ENCODE results near the gene TMC4. TPM values are rescaled to one million over a fixed set of nuclear protein-coding genes. Genes with fewer than 3 reads are reported as not detected.
"Not testable (repeated sequence)": the region's sequence is repeated elsewhere in the genome, so short reads cannot be mapped to it uniquely, and the experiment has no call there.

Gene TMC4
- polyA plus RNA-seq, 1 donor (not counting 4 experiments of a cell fraction or from before 2014, with no cell fraction given), result 1.5 TPM

DNA sequence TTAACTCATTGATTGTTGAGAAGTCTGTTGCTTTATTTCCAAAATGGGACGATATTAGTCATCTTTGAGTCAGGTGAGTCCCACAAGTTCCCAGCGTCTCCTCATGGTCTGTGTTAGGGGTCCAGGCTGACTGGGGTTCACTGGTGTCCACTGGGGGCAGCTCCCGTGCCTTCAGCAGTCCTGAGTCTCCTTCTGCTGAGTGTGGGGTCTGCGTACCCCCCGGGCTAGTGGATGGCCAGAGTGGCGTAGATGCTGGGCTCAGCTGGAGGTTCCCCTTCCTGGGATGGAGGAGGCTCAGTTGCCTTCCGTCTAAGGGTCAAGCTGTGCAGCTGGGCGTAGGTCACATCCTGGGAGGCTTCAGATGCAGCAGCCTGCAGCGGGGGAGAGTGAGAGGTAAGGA is 43.9 kb upstream of the TMC4 start:
- H4K20me1 ChIP-seq (ENCODE audit: control insufficient read depth, extremely low read depth, insufficient read depth, low read length), result no peaks in the 10 kb centered on the region
- H3K4me3 ChIP-seq (ENCODE audit: control insufficient read depth in 2 of 3, extremely low read depth in 1 of 3, insufficient read depth in 2 of 3, low read depth in 1 of 3, low read length in 3 of 3), result no peak overlapping the region
- no peak for FAIRE-seq
- H3K27me3 ChIP-seq (ENCODE audit: control insufficient read depth, extremely low read depth, insufficient read depth, low read length), result no peaks in the 10 kb centered on the region
- H3K4me2 ChIP-seq (ENCODE audit: control insufficient read depth, extremely low read depth, insufficient read depth, low read depth, low read length), result no peak overlapping the region
- no peak for TF ChIP-seq EZH2 (IDR thresholded peaks at IDR 0.05; ENCODE audit: low read length)
- TF ChIP-seq, protein P1, sequence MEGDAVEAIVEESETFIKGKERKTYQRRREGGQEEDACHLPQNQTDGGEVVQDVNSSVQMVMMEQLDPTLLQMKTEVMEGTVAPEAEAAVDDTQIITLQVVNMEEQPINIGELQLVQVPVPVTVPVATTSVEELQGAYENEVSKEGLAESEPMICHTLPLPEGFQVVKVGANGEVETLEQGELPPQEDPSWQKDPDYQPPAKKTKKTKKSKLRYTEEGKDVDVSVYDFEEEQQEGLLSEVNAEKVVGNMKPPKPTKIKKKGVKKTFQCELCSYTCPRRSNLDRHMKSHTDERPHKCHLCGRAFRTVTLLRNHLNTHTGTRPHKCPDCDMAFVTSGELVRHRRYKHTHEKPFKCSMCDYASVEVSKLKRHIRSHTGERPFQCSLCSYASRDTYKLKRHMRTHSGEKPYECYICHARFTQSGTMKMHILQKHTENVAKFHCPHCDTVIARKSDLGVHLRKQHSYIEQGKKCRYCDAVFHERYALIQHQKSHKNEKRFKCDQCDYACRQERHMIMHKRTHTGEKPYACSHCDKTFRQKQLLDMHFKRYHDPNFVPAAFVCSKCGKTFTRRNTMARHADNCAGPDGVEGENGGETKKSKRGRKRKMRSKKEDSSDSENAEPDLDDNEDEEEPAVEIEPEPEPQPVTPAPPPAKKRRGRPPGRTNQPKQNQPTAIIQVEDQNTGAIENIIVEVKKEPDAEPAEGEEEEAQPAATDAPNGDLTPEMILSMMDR (optimal IDR thresholded peaks at IDR 0.05 in 1 of 3, IDR thresholded peaks at IDR 0.05 in 1 of 3, conservative IDR thresholded peaks at IDR 0.05 in 1 of 3; ENCODE audit: extremely low read depth in 1 of 3, insufficient read depth in 2 of 3, low read length in 3 of 3), result no peak
- H3K27ac ChIP-seq (ENCODE audit: control insufficient read depth, insufficient read depth, low read length), result no peak overlapping the region
- no peak overlapping the region for H2AFZ ChIP-seq (ENCODE audit: control insufficient read depth, low read length)
- H3K9me1 ChIP-seq (ENCODE audit: control insufficient read depth, extremely low read depth, insufficient read depth, low read length), result no peaks in the 10 kb centered on the region
- H3K9ac ChIP-seq (ENCODE audit: control insufficient read depth, extremely low read depth, insufficient read depth, low read length), result no peak overlapping the region
- no peaks in the 10 kb centered on the region for H3K79me2 ChIP-seq (ENCODE audit: control insufficient read depth, insufficient read depth, low read length)
- dilution Hi-C loops (cut with MboI; ENCODE audit: extremely low pct_ligation_motif_present, low sequenced_read_pairs), result no loop called here
- DNase-seq (ENCODE audit: low read depth, low spot score), result no peak
- H3K36me3 ChIP-seq (ENCODE audit: control insufficient read depth in 2 of 2, extremely low read depth in 1 of 2, insufficient read depth in 2 of 2, low read length in 2 of 2), result no peaks in the 10 kb centered on the region
- no peaks in the 10 kb centered on the region for H3K4me1 ChIP-seq (ENCODE audit: control insufficient read depth, extremely low read depth, insufficient read depth, low read length)
- no peaks in the 10 kb centered on the region for H3K9me3 ChIP-seq (ENCODE audit: control insufficient read depth, low read depth, low read length)

DNA sequence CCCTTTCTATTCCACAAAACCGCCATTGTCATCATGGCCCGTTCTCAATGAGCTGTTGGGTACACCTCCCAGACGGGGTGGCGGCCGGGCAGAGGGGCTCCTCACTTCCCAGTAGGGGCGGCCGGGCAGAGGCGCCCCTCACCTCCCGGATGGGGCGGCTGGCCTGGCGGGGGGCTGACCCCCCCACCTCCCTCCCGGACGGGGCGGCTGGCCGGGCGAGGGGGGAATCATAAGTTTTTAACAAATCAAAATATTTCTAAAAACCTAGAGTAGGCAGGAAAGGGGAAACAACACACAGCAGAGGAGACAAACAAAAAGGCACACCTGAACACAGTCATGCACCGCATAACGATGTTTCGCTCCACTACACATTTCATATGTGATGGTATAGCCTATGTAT is 41.8 kb upstream of the TMC4 start:
- H3K27ac ChIP-seq (ENCODE audit: control insufficient read depth, insufficient read depth, low read length); H3K9me3 ChIP-seq (ENCODE audit: control insufficient read depth, low read depth, low read length); H3K79me2 ChIP-seq (ENCODE audit: control insufficient read depth, insufficient read depth, low read length); H3K9ac ChIP-seq (ENCODE audit: control insufficient read depth, extremely low read depth, insufficient read depth, low read length); H3K36me3 ChIP-seq (ENCODE audit: control insufficient read depth in 2 of 2, extremely low read depth in 1 of 2, insufficient read depth in 2 of 2, low read length in 2 of 2); H2AFZ ChIP-seq (ENCODE audit: control insufficient read depth, low read length); H4K20me1 ChIP-seq (ENCODE audit: control insufficient read depth, extremely low read depth, insufficient read depth, low read length); FAIRE-seq; H3K9me1 ChIP-seq (ENCODE audit: control insufficient read depth, extremely low read depth, insufficient read depth, low read length); DNase-seq (ENCODE audit: low read depth, low spot score); H3K4me1 ChIP-seq (ENCODE audit: control insufficient read depth, extremely low read depth, insufficient read depth, low read length); H3K4me2 ChIP-seq (ENCODE audit: control insufficient read depth, extremely low read depth, insufficient read depth, low read depth, low read length); dilution Hi-C loops (cut with MboI; ENCODE audit: extremely low pct_ligation_motif_present, low sequenced_read_pairs); H3K27me3 ChIP-seq (ENCODE audit: control insufficient read depth, extremely low read depth, insufficient read depth, low read length); H3K4me3 ChIP-seq (ENCODE audit: control insufficient read depth in 2 of 3, extremely low read depth in 1 of 3, insufficient read depth in 2 of 3, low read depth in 1 of 3, low read length in 3 of 3): not testable (repeated sequence)

DNA sequence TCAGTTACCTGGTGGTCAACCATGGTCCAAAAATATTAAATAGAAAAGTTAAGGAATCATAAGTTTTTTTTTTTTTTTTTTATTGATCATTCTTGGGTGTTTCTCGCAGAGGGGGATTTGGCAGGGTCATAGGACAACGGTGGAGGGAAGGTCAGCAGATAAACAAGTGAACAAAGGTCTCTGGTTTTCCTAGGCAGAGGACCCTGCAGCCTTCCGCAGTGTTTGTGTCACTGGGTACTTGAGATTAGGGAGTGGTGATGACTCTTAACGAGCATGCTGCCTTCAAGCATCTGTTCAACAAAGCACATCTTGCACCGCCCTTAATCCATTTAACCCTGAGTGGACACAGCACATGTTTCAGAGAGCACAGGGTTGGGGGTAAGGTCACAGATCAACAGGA is 41.3 kb upstream of the TMC4 start:
- H3K9ac ChIP-seq (ENCODE audit: control insufficient read depth, extremely low read depth, insufficient read depth, low read length); H3K9me3 ChIP-seq (ENCODE audit: control insufficient read depth, low read depth, low read length); H3K4me3 ChIP-seq (ENCODE audit: control insufficient read depth in 2 of 3, extremely low read depth in 1 of 3, insufficient read depth in 2 of 3, low read depth in 1 of 3, low read length in 3 of 3); H3K36me3 ChIP-seq (ENCODE audit: control insufficient read depth in 2 of 2, extremely low read depth in 1 of 2, insufficient read depth in 2 of 2, low read length in 2 of 2); FAIRE-seq; H3K27ac ChIP-seq (ENCODE audit: control insufficient read depth, insufficient read depth, low read length); H3K27me3 ChIP-seq (ENCODE audit: control insufficient read depth, extremely low read depth, insufficient read depth, low read length); H2AFZ ChIP-seq (ENCODE audit: control insufficient read depth, low read length); H3K79me2 ChIP-seq (ENCODE audit: control insufficient read depth, insufficient read depth, low read length); H3K4me1 ChIP-seq (ENCODE audit: control insufficient read depth, extremely low read depth, insufficient read depth, low read length); dilution Hi-C loops (cut with MboI; ENCODE audit: extremely low pct_ligation_motif_present, low sequenced_read_pairs); H4K20me1 ChIP-seq (ENCODE audit: control insufficient read depth, extremely low read depth, insufficient read depth, low read length); H3K9me1 ChIP-seq (ENCODE audit: control insufficient read depth, extremely low read depth, insufficient read depth, low read length); DNase-seq (ENCODE audit: low read depth, low spot score); H3K4me2 ChIP-seq (ENCODE audit: control insufficient read depth, extremely low read depth, insufficient read depth, low read depth, low read length): not testable (repeated sequence)
